IMR-90 (cell line): ENCODE data around the gene PYROXD2. TPM values are rescaled to one million over a fixed set of nuclear protein-coding genes. Genes with fewer than 3 reads are reported as not detected.

Source experiments
- ATAC-seq: fragments of 200-7000 bp; cut with Tn5 transposase; 2 replicates; pipeline ENCODE4 v1.9.1; 2020; ENCODE audit warnings: low read depth, mild to moderate bottlenecking, moderate library complexity
- BruUV-seq: library from RNA; stranded (reverse); fragments of 400-500 nt; replicated peaks from 2 replicates; lab custom pipeline; 2021; lab: Mats Ljungman, UMichigan
- CTCF ChIA-PET: fragments of 300-600 bp; formaldehyde crosslinking; extraction: SDS; loops from one replicate; lab custom pipeline; 2021; ENCODE audit warnings: antibody characterized with exemption; lab: Yijun Ruan, JAX
- POLR2A ChIA-PET: fragments of 300-600 bp; sonication (Branson Sonifier 250); formaldehyde crosslinking; loops from one replicate; lab custom pipeline; 2022; ENCODE audit warnings: antibody characterized with exemption; ENCODE audit not compliant: unreplicated experiment; lab: Charles Lee
- DNase-seq: peaks from one replicate; pipeline ENCODE4 v3.0.0; 2013
- H2AFZ ChIP-seq: replicated peaks from 2 replicates; pipeline ENCODE3; 2013; ENCODE audit warnings: low read length, mild to moderate bottlenecking; ENCODE audit not compliant: poor library complexity
- H2AK5ac ChIP-seq: 2 replicates; pipeline ENCODE4 v1.6.1; 2013; ENCODE audit warnings: low read depth, low read length, inconsistent platforms
- H2AK9ac ChIP-seq: replicated peaks from 2 replicates; pipeline ENCODE3; 2013; ENCODE audit warnings: mild to moderate bottlenecking, low read depth, low read length, moderate library complexity; ENCODE audit not compliant: poor library complexity
- H2BK120ac ChIP-seq: 2 replicates; pipeline ENCODE4 v1.6.1; 2013; ENCODE audit warnings: low read depth, low read length, inconsistent platforms
- H2BK15ac ChIP-seq: 3 replicates; pipeline ENCODE4 v1.6.1; 2013; ENCODE audit warnings: low read depth, low read length, inconsistent platforms
- H2BK20ac ChIP-seq: 2 replicates; pipeline ENCODE4 v1.6.1; 2013; ENCODE audit warnings: low read depth, mild to moderate bottlenecking, inconsistent platforms, low read length, moderate library complexity
- H2BK5ac ChIP-seq: 2 replicates; pipeline ENCODE4 v1.6.1; 2013; ENCODE audit warnings: mild to moderate bottlenecking, low read depth, low read length, inconsistent platforms; ENCODE audit not compliant: poor library complexity, severe bottlenecking
- H3K14ac ChIP-seq: replicated peaks from 2 replicates; pipeline ENCODE4 v1.6.1; 2013; ENCODE audit warnings: low read depth, low read length, inconsistent platforms
- H3K18ac ChIP-seq: 2 replicates; pipeline ENCODE4 v1.6.1; 2013; ENCODE audit warnings: low read depth, low read length, control low read depth
- H3K23ac ChIP-seq: 2 replicates; pipeline ENCODE4 v1.6.1; 2013; ENCODE audit warnings: low read depth, low read length, inconsistent platforms
- H3K27ac ChIP-seq: 2 replicates; pipeline ENCODE4 v1.5.1; 2013; ENCODE audit warnings: mild to moderate bottlenecking, control low read depth, low read length; ENCODE audit not compliant: insufficient read depth
- H3K27me3 ChIP-seq: 2 replicates; pipeline ENCODE4 v1.6.1; 2013; ENCODE audit warnings: low read length; ENCODE audit not compliant: control insufficient read depth, insufficient read depth
- H3K36me3 ChIP-seq: 2 replicates; pipeline ENCODE4 v1.6.1; 2013; ENCODE audit warnings: low read length, mixed read lengths; ENCODE audit not compliant: control insufficient read depth, insufficient read depth
- H3K4ac ChIP-seq: 2 replicates; pipeline ENCODE4 v1.6.1; 2013; ENCODE audit warnings: low read depth, low read length, inconsistent platforms
- H3K4me1 ChIP-seq: 2 replicates; pipeline ENCODE4 v1.6.1; 2013; ENCODE audit warnings: low read length, mixed read lengths; ENCODE audit not compliant: control insufficient read depth, insufficient read depth
- H3K4me2 ChIP-seq: 2 replicates; pipeline ENCODE4 v1.6.1; 2013; ENCODE audit warnings: low read depth, mild to moderate bottlenecking, control low read depth, low read length, moderate library complexity
- H3K4me3 ChIP-seq: 2 replicates; pipeline ENCODE4 v1.5.1; 2013; ENCODE audit warnings: low read depth, mild to moderate bottlenecking, control low read depth, low read length, moderate library complexity; ENCODE audit not compliant: insufficient read depth
- H3K56ac ChIP-seq: 2 replicates; pipeline ENCODE4 v1.6.1; 2013; ENCODE audit warnings: low read length, inconsistent platforms; ENCODE audit not compliant: insufficient read depth; ENCODE audit errors: extremely low read depth
- H3K79me1 ChIP-seq, 2 experiments: 2 replicates each; pipeline ENCODE4 v1.6.1; 2013; ENCODE audit warnings: low read length in 2 of 2, inconsistent platforms in 1 of 2, low read depth in 1 of 2
- H3K9ac ChIP-seq: 2 replicates; pipeline ENCODE4 v1.6.1; 2013; ENCODE audit warnings: low read depth, low read length, control low read depth
- H3K9me1 ChIP-seq: 2 replicates; pipeline ENCODE4 v1.6.1; 2013; ENCODE audit warnings: low read length, inconsistent platforms; ENCODE audit not compliant: insufficient read depth
- H3K9me3 ChIP-seq: 2 replicates; pipeline ENCODE4 v1.6.1; 2013; ENCODE audit warnings: low read length; ENCODE audit not compliant: control insufficient read depth, insufficient read depth
- H4K20me1 ChIP-seq: 2 replicates; pipeline ENCODE4 v1.6.1; 2013; ENCODE audit warnings: low read length, inconsistent platforms; ENCODE audit not compliant: insufficient read depth
- H4K5ac ChIP-seq: 2 replicates; pipeline ENCODE4 v1.6.1; 2013; ENCODE audit warnings: mild to moderate bottlenecking, low read depth, low read length, control low read depth
- H4K8ac ChIP-seq, 2 experiments: 2 replicates each; pipeline ENCODE4 v1.6.1; 2013; ENCODE audit warnings: low read depth in 2 of 2, low read length in 2 of 2, control low read depth in 1 of 2, inconsistent platforms in 1 of 2
- H4K91ac ChIP-seq: 2 replicates; pipeline ENCODE4 v1.6.1; 2013; ENCODE audit warnings: low read depth, low read length, inconsistent platforms; ENCODE audit not compliant: insufficient read depth
- FOS ChIP-seq: fragments of 150-350 bp; IDR thresholded peaks from 2 replicates; pipeline ENCODE4 v1.6.1; 2016; ENCODE audit warnings: low read depth, low read length
- POLR2A ChIP-seq: IDR thresholded peaks from 2 replicates; pipeline ENCODE4 v1.6.1; 2012; ENCODE audit warnings: mild to moderate bottlenecking, low read depth, low read length
- RAD21 ChIP-seq: IDR thresholded peaks from 2 replicates; pipeline ENCODE4 v1.6.1; 2012; ENCODE audit warnings: low read length, improper control_type of control experiment
- WGBS, 2 experiments: methylation state at CpG; one replicate each; pipeline versions ENCODE4 v1.1.5 to v1.1.7; 2013; ENCODE audit warnings: missing lambda C conversion rate in 2 of 2; ENCODE audit not compliant: insufficient read length in 1 of 2; ENCODE audit errors: extremely low coverage in 2 of 2; 5-methylcytosine and 5-hydroxymethylcytosine counted together
- dilution Hi-C: fragments of 300-500 bp; cut with HindIII; formaldehyde crosslinking; loops from one replicate; pipeline ENCODE4 v1.14.3; 2018; ENCODE audit warnings: low sequenced_read_pairs; ENCODE audit not compliant: unreplicated experiment
- in situ Hi-C: fragments of 300-500 bp; cut with MboI; formaldehyde crosslinking; loops from 3 replicates; pipeline ENCODE4 v1.14.3; 2019; ENCODE audit warnings: low sequenced_read_pairs, inconsistent platforms, mixed read lengths
- intact Hi-C: fragments of 100-400 bp; cut with micrococcal nuclease; formaldehyde crosslinking; loops from 2 replicates; pipeline ENCODE4 v1.10.0; 2022
- polyA plus RNA-seq, 3 experiments: library from polyadenylated mRNA; depleted of rRNA; stranded (reverse); fragments of >200 nt; gene quantifications; 2 replicates each; pipeline ENCODE4 v1.2.3, GENCODE V29; 2012; ENCODE audit warnings: low replicate concordance in 1 of 3
- total RNA-seq: library from RNA; depleted of rRNA; stranded (reverse); fragments of >200 nt; gene quantifications from 2 replicates; pipeline ENCODE4 v1.2.3, GENCODE V29; 2012

The PYROXD2 gene
- total and polyA plus RNA-seq, 2 of the 4 experiments (the other 2 are of a cell fraction): 6.5 to 16.3 TPM

- Histone ChIP-seq H3K23ac (no peak overlapping the region), H3K9me1 (no peaks in the 10 kb centered on the region), H3K18ac (no peak overlapping the region), H3K36me3 (no peaks in the 10 kb centered on the region), H4K5ac (no peak overlapping the region), H2BK20ac (no peak overlapping the region), H3K9ac (no peak overlapping the region), H3K9me3 (no peaks in the 10 kb centered on the region), H2AK9ac (peak overlapping the region; percentile 63), H3K4me3 (no peak overlapping the region), H3K79me1 (no peaks in the 10 kb centered on the region), H2AK5ac (no peak overlapping the region), H2BK15ac (no peak overlapping the region), H2BK120ac (no peak overlapping the region), H3K14ac (no peak overlapping the region), H4K91ac (no peak overlapping the region), H2AFZ (no peak overlapping the region), H2BK5ac (no peak overlapping the region), H4K8ac (no peak overlapping the region), H4K20me1 (no peaks in the 10 kb centered on the region), H3K56ac (no peak overlapping the region), H3K4ac (no peak overlapping the region), H3K27me3 (no peaks in the 10 kb centered on the region), H3K4me1 (peaks cover 9% of the 10 kb centered on the region), H3K27ac (no peak overlapping the region), H3K4me2 (no peak overlapping the region)
- intact Hi-C loops (no loop called here), in situ Hi-C loops (no loop called here), dilution Hi-C loops (no loop called here)
- BruUV-seq: no TSS peak
- ATAC-seq: no peak
- CTCF ChIA-PET: interaction anchor here (2.0 kb wide), 1 partner anchor 30 kb away, joined by 4 read pairs; no protein-coding TSS in a partner anchor
- POLR2A ChIA-PET: no interaction called here
- no peak for TF ChIP-seq FOS
- no peak for TF ChIP-seq RAD21
- TF ChIP-seq POLR2A: no peak
- no peak for DNase-seq
- 100% methylated on average over 1 of the region's 5 CpGs; no CpG with 5 or more reads in 1 of the 2 experiments for WGBS, 2 experiments
These were observed 75.2 kb downstream of the PYROXD2 start for GRCh38 chr10:98339799-98340198.
